H9 (cell line): ENCODE results near the gene GRM1. TPM values are rescaled to one million over a fixed set of nuclear protein-coding genes. Genes with fewer than 3 reads are reported as not detected.

ENCODE experiments used
- DNase-seq: peaks from one replicate; pipeline ENCODE4 v3.0.0-alpha.2; 2017
- H2AFZ ChIP-seq: one replicate; pipeline ENCODE4 v1.6.1; 2013; ENCODE audit warnings: mild to moderate bottlenecking, low read length, control low read depth, moderate library complexity
- H2AK5ac ChIP-seq: 2 replicates; pipeline ENCODE4 v1.6.1; 2013; ENCODE audit warnings: low read length, control low read depth, mixed read lengths; ENCODE audit not compliant: insufficient read length
- H2BK120ac ChIP-seq: one replicate; pipeline ENCODE4 v1.6.1; 2013; ENCODE audit warnings: low read depth, mild to moderate bottlenecking, low read length, control low read depth, inconsistent platforms; ENCODE audit not compliant: poor library complexity, severe bottlenecking
- H2BK12ac ChIP-seq: 2 replicates; pipeline ENCODE4 v1.6.1; 2013; ENCODE audit warnings: low read length, control low read depth, mixed read lengths, low read depth; ENCODE audit not compliant: insufficient read length
- H2BK15ac ChIP-seq: 2 replicates; pipeline ENCODE4 v1.6.1; 2013; ENCODE audit warnings: low read depth, low read length, control low read depth
- H2BK20ac ChIP-seq: one replicate; pipeline ENCODE4 v1.6.1; 2013; ENCODE audit warnings: low read depth, mild to moderate bottlenecking, low read length, control low read depth, inconsistent platforms; ENCODE audit not compliant: poor library complexity, severe bottlenecking
- H2BK5ac ChIP-seq: 2 replicates; pipeline ENCODE4 v1.6.1; 2013; ENCODE audit warnings: low read length, control low read depth, mixed read lengths; ENCODE audit not compliant: insufficient read length
- H3K14ac ChIP-seq: 2 replicates; pipeline ENCODE4 v1.6.1; 2013; ENCODE audit warnings: low read length, control low read depth; ENCODE audit not compliant: insufficient read depth
- H3K18ac ChIP-seq: 2 replicates; pipeline ENCODE4 v1.6.1; 2013; ENCODE audit warnings: low read depth, mild to moderate bottlenecking, mixed read lengths, low read length, control low read depth; ENCODE audit not compliant: insufficient read length
- H3K23ac ChIP-seq: 2 replicates; pipeline ENCODE4 v1.6.1; 2013; ENCODE audit warnings: low read length, control low read depth, mixed read lengths, low read depth; ENCODE audit not compliant: insufficient read length
- H3K23me2 ChIP-seq: 2 replicates; pipeline ENCODE4 v1.6.1; 2013; ENCODE audit warnings: low read depth, mild to moderate bottlenecking, mixed read lengths, low read length, control low read depth; ENCODE audit not compliant: insufficient read length, poor library complexity, severe bottlenecking
- H3K27ac ChIP-seq: 2 replicates; pipeline ENCODE4 v1.5.1; 2013; ENCODE audit warnings: low read length, control low read depth, mixed read lengths, low read depth; ENCODE audit not compliant: insufficient read length
- H3K27me3 ChIP-seq: 2 replicates; pipeline ENCODE4 v1.6.1; 2013; ENCODE audit warnings: low read length, control low read depth, inconsistent platforms; ENCODE audit not compliant: insufficient read depth
- H3K4ac ChIP-seq: 2 replicates; pipeline ENCODE4 v1.6.1; 2013; ENCODE audit warnings: low read depth, mild to moderate bottlenecking, control low read depth, inconsistent platforms, low read length, moderate library complexity
- H3K4me1 ChIP-seq: 2 replicates; pipeline ENCODE4 v1.6.1; 2013; ENCODE audit warnings: low read length, control low read depth, inconsistent platforms; ENCODE audit not compliant: insufficient read depth
- H3K4me2 ChIP-seq: 2 replicates; pipeline ENCODE4 v1.6.1; 2013; ENCODE audit warnings: low read length, control low read depth, mixed read lengths; ENCODE audit not compliant: insufficient read length, insufficient read depth
- H3K56ac ChIP-seq: 2 replicates; pipeline ENCODE4 v1.6.1; 2013; ENCODE audit warnings: low read depth, mild to moderate bottlenecking, mixed read lengths, low read length, control low read depth; ENCODE audit not compliant: insufficient read length
- H3K79me1 ChIP-seq: 2 replicates; pipeline ENCODE4 v1.6.1; 2013; ENCODE audit warnings: low read depth, mild to moderate bottlenecking, moderate library complexity, low read length, control low read depth, inconsistent platforms; ENCODE audit not compliant: insufficient read depth, poor library complexity, severe bottlenecking
- H3K79me2 ChIP-seq: 2 replicates; pipeline ENCODE4 v1.6.1; 2013; ENCODE audit warnings: low read length, control low read depth, inconsistent platforms; ENCODE audit not compliant: insufficient read depth
- H3K9ac ChIP-seq: 2 replicates; pipeline ENCODE4 v1.6.1; 2013; ENCODE audit warnings: low read length, control low read depth, mixed read lengths; ENCODE audit not compliant: insufficient read length; ENCODE audit errors: extremely low read depth
- H3K9me3 ChIP-seq: one replicate; pipeline ENCODE4 v1.6.1; 2013; ENCODE audit warnings: low read depth, low read length, inconsistent platforms; ENCODE audit not compliant: control insufficient read depth
- H3T11ph ChIP-seq: one replicate; pipeline ENCODE4 v1.6.1; 2013; ENCODE audit warnings: mild to moderate bottlenecking, low read length, control low read depth, inconsistent platforms
- H4K20me1 ChIP-seq: one replicate; pipeline ENCODE4 v1.6.1; 2013; ENCODE audit not compliant: control insufficient read depth, insufficient read length, insufficient read depth
- H4K5ac ChIP-seq: 2 replicates; pipeline ENCODE4 v1.6.1; 2013; ENCODE audit warnings: low read depth, mild to moderate bottlenecking, mixed read lengths, low read length, control low read depth; ENCODE audit not compliant: insufficient read length
- H4K8ac ChIP-seq: replicated peaks from 2 replicates; pipeline ENCODE4 v1.6.1; 2013; ENCODE audit warnings: low read length, control low read depth, mixed read lengths, low read depth; ENCODE audit not compliant: insufficient read length
- H4K91ac ChIP-seq: 2 replicates; pipeline ENCODE4 v1.6.1; 2013; ENCODE audit warnings: low read depth, mild to moderate bottlenecking, moderate library complexity, mixed read lengths, low read length, control low read depth; ENCODE audit not compliant: insufficient read length
- H3K27ac Mint-ChIP-seq, 3 experiments: 2 replicates in 2 of 3; 3 replicates in 1 of 3; pipeline ENCODE4 v1.8.0; 2020 to 2021; ENCODE audit warnings: mixed read lengths in 3 of 3, mild to moderate bottlenecking in 1 of 3, moderate library complexity in 1 of 3
- H3K27me3 Mint-ChIP-seq: 2 replicates; pipeline ENCODE4 v1.8.0; 2021; ENCODE audit warnings: low read depth, mild to moderate bottlenecking, moderate library complexity, mixed read lengths
- H3K36me3 Mint-ChIP-seq, 3 experiments: 2 replicates in 2 of 3; 3 replicates in 1 of 3; pipeline ENCODE4 v1.8.0; 2020 to 2021; ENCODE audit warnings: low read depth in 3 of 3, mixed read lengths in 3 of 3; ENCODE audit not compliant: insufficient read depth in 1 of 3
- H3K4me1 Mint-ChIP-seq, 2 experiments: 2 replicates each; pipeline ENCODE4 v1.8.0; 2020; ENCODE audit warnings: mixed read lengths in 2 of 2
- H3K4me3 Mint-ChIP-seq, 2 experiments: 2 replicates in 1 of 2; 3 replicates in 1 of 2; pipeline ENCODE4 v1.8.0; 2020 to 2021; ENCODE audit warnings: mild to moderate bottlenecking in 2 of 2, mixed read lengths in 2 of 2, moderate library complexity in 1 of 2
- H3K9me3 Mint-ChIP-seq, 2 experiments: 2 replicates in 1 of 2; 3 replicates in 1 of 2; pipeline ENCODE4 v1.8.0; 2020; ENCODE audit warnings: mild to moderate bottlenecking in 2 of 2, mixed read lengths in 2 of 2, moderate library complexity in 1 of 2
- WGBS: extraction: QIAGEN DNeasy Blood & Tissue Kit; methylation state at CpG from one replicate; pipeline ENCODE4 v1.1.7; 2013; ENCODE audit warnings: missing lambda C conversion rate, low lambda C conversion rate, mixed read lengths; ENCODE audit not compliant: insufficient read length; ENCODE audit errors: extremely low coverage; 5-methylcytosine and 5-hydroxymethylcytosine counted together
- total RNA-seq: library from RNA; stranded (reverse); gene quantifications from 2 replicates; pipeline ENCODE4 v1.2.1, GENCODE V29; 2021
- TF ChIP-seq, protein P1 (sequence below): fragments of 200-600 bp; sonication (generic); conservative IDR thresholded peaks from 3 replicates; pipeline ENCODE4 v1.8.0; 2021; ENCODE audit warnings: antibody characterized with exemption, mild to moderate bottlenecking

The GRM1 gene
- total RNA-seq, 1 experiment from 2014 or later, result 0.39 TPM

DNA sequence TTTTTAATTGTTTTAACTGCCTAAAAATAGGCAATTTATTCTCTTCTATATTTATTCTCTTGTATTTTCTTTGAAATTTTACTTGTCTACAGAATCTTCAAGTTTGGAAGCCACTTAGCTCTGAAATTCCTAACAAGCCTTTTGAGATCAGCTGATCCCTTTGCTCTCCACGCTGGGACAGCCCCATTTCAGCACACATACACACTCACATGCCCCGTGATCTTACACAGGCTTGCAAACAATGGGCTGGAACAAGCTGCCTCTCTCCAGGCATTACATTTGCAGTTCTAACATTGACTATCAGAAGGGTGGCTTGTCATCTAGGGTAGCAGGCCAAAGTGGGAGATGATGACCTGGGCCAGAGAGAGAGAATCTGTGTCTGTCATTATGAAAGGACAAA lies 452.7 kb downstream of the GRM1 start:
- no peak overlapping the region for H2BK120ac ChIP-seq
- H3K23ac ChIP-seq, result no peak overlapping the region
- WGBS, result no CpG with 5 or more reads among the region's 2 CpGs
- no peak overlapping the region for H3K27ac ChIP-seq
- no peak overlapping the region for H4K91ac ChIP-seq
- H3T11ph ChIP-seq, result no peak overlapping the region
- H3K56ac ChIP-seq, result no peak overlapping the region
- no peaks in the 10 kb centered on the region for H3K27me3 ChIP-seq
- no peaks in the 10 kb centered on the region for H4K20me1 ChIP-seq
- Mint-ChIP-seq H3K9me3 (peaks cover 4 to 8% of the 10 kb centered on the region in 2 experiments; a peak in 4 of 5 replicates), H3K4me3 (no peak overlapping the region), H3K4me1 (no peaks in the 10 kb centered on the region), H3K27ac (peak overlapping the region in 1 of 3 experiments; percentile 23; a peak in 1 of 7 replicates), H3K36me3 (no peaks in the 10 kb centered on the region; a peak in 1 of 7 replicates), H3K27me3 (no peaks in the 10 kb centered on the region; the same call in 1 of the 2 replicates)
- H2AK5ac ChIP-seq, result no peak overlapping the region
- no peak overlapping the region for H2BK20ac ChIP-seq
- no peak overlapping the region for H3K18ac ChIP-seq
- H3K23me2 ChIP-seq, result no peaks in the 10 kb centered on the region
- no peaks in the 10 kb centered on the region for H3K79me1 ChIP-seq
- H4K8ac ChIP-seq, result no peak overlapping the region
- no peak overlapping the region for H3K9ac ChIP-seq
- no peak overlapping the region for H3K4ac ChIP-seq
- no peak overlapping the region for H2BK15ac ChIP-seq
- no peaks in the 10 kb centered on the region for H3K79me2 ChIP-seq
- no peaks in the 10 kb centered on the region for H3K4me1 ChIP-seq
- no peak overlapping the region for H2AFZ ChIP-seq
- no peak overlapping the region for H2BK5ac ChIP-seq
- H3K9me3 ChIP-seq, result no peaks in the 10 kb centered on the region
- H4K5ac ChIP-seq, result no peak overlapping the region
- no peak overlapping the region for H3K14ac ChIP-seq
- DNase-seq, result no peak
- no peak overlapping the region for H3K4me2 ChIP-seq
- TF ChIP-seq, protein P1, sequence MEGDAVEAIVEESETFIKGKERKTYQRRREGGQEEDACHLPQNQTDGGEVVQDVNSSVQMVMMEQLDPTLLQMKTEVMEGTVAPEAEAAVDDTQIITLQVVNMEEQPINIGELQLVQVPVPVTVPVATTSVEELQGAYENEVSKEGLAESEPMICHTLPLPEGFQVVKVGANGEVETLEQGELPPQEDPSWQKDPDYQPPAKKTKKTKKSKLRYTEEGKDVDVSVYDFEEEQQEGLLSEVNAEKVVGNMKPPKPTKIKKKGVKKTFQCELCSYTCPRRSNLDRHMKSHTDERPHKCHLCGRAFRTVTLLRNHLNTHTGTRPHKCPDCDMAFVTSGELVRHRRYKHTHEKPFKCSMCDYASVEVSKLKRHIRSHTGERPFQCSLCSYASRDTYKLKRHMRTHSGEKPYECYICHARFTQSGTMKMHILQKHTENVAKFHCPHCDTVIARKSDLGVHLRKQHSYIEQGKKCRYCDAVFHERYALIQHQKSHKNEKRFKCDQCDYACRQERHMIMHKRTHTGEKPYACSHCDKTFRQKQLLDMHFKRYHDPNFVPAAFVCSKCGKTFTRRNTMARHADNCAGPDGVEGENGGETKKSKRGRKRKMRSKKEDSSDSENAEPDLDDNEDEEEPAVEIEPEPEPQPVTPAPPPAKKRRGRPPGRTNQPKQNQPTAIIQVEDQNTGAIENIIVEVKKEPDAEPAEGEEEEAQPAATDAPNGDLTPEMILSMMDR, result no peak
- H2BK12ac ChIP-seq, result no peak overlapping the region
